Fibroblast of mammary gland (primary cell): Measurements from ENCODE around the gene CHST11.
"Not testable (repeated sequence)": the region's sequence is repeated elsewhere in the genome, so short reads cannot be mapped to it uniquely, and the experiment has no call there.

Experiments used
- DNase-seq: peaks from one replicate; pipeline ENCODE4 v3.0.0-alpha.2; 2010; ENCODE audit warnings: low read depth
- H3K4me3 ChIP-seq: 2 replicates; pipeline ENCODE4 v1.5.1; 2011; ENCODE audit warnings: low read depth, mild to moderate bottlenecking, low read length, moderate library complexity; ENCODE audit not compliant: control insufficient read depth
- CTCF ChIP-seq: conservative IDR thresholded peaks from 2 replicates; pipeline ENCODE4 v1.5.1; 2011; ENCODE audit warnings: low read depth, low read length, inconsistent platforms; ENCODE audit not compliant: control insufficient read depth, insufficient read depth

Gene CHST11

GRCh38 chr12:104801005-104801404 lies 344.3 kb downstream of the CHST11 start:
- TF ChIP-seq CTCF = no peak
- no peak overlapping the region for H3K4me3 ChIP-seq
- DNase-seq = no peak

GRCh38 chr12:104801427-104801826 lies 344.7 kb downstream of the CHST11 start:
- H3K4me3 ChIP-seq = no peak overlapping the region
- DNase-seq = no peak
- no peak for TF ChIP-seq CTCF

- peak; percentile 57 for DNase-seq
- TF ChIP-seq CTCF = no peak
- no peak overlapping the region for H3K4me3 ChIP-seq
These were observed 345.5 kb downstream of the CHST11 start for GRCh38 chr12:104802208-104802607.

GRCh38 chr12:104805186-104805585 lies 348.4 kb downstream of the CHST11 start:
- no peak for TF ChIP-seq CTCF
- DNase-seq = peak; percentile 70
- no peak overlapping the region for H3K4me3 ChIP-seq

GRCh38 chr12:104806194-104806593 lies 349.4 kb downstream of the CHST11 start:
- not testable (repeated sequence) for DNase-seq, H3K4me3 ChIP-seq

GRCh38 chr12:104809251-104809650 lies 352.5 kb downstream of the CHST11 start:
- no peak for TF ChIP-seq CTCF
- no peak overlapping the region for H3K4me3 ChIP-seq
- no peak for DNase-seq

GRCh38 chr12:104809706-104810385 lies 353.1 kb downstream of the CHST11 start:
- DNase-seq = no peak
- H3K4me3 ChIP-seq = no peak overlapping the region
- TF ChIP-seq CTCF = no peak
